GM10248 (cell line): ENCODE measurements around the gene PLEKHJ1.
A peak's percentile ranks its signal among the peaks of the same experiment; 100 is the strongest.

Experiments
- CTCF ChIA-PET: fragments of 300-600 bp; sonication (Branson Sonifier 250); formaldehyde crosslinking; extraction: SDS; loops from one replicate; lab custom pipeline; 2021; ENCODE audit warnings: antibody characterized with exemption; lab: Yijun Ruan, JAX
- POLR2A ChIA-PET: fragments of 350-650 bp; sonication (Branson Sonifier 250); formaldehyde crosslinking; extraction: SDS; loops from one replicate; lab custom pipeline; 2020; ENCODE audit warnings: antibody characterized with exemption; lab: Yijun Ruan, JAX
- DNase-seq: peaks from one replicate; pipeline ENCODE4 v3.0.0; 2012; ENCODE audit errors: extremely low spot score
- TF ChIP-seq, protein P1 (sequence below): IDR thresholded peaks from 2 replicates; pipeline ENCODE4 v1.5.1; 2012; ENCODE audit warnings: mild to moderate bottlenecking, low read depth; ENCODE audit errors: extremely low read depth, missing control alignments, control extremely low read depth

PLEKHJ1 gene

DNA sequence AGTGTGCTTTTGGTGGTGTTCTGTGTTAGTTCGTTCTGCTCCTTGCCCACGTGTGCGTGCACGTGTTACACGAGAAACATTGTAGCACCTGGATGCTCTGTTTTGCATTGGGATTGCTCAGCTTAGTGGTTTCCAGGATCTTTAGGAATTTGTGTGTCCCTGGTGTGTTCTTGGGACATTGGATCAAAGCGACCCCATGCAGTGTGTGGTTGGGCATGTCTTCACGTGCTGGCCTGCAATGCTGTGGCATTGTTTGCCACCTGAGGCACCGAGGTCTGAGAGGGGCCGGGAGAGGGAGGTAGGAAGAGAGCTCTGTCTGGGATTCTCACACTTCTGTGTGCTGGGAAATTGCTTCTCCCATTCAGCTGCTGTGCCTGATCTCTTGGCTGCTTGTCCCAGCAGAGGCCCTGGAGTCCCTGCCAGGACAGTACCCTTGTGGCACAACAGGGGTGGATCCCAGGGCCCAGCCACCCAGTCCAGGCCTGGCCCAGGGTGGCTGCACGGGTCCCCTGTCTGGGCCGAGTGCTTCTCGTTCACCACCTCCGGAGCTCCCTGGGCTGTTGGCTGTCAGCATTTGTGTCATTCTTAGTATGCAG lies 11.3 kb downstream of the PLEKHJ1 start:
- ChIA-PET POLR2A (interaction anchor here (0.5 kb wide), 1 partner anchor 193 kb away, joined by 3 read pairs; no protein-coding TSS in a partner anchor), CTCF (interaction anchor here (3.7 kb wide), 1 partner anchor 11 kb away, joined by 14 read pairs; the partner anchor contains the start of gene PLEKHJ1)
- no peak for DNase-seq
- TF ChIP-seq, protein P1, sequence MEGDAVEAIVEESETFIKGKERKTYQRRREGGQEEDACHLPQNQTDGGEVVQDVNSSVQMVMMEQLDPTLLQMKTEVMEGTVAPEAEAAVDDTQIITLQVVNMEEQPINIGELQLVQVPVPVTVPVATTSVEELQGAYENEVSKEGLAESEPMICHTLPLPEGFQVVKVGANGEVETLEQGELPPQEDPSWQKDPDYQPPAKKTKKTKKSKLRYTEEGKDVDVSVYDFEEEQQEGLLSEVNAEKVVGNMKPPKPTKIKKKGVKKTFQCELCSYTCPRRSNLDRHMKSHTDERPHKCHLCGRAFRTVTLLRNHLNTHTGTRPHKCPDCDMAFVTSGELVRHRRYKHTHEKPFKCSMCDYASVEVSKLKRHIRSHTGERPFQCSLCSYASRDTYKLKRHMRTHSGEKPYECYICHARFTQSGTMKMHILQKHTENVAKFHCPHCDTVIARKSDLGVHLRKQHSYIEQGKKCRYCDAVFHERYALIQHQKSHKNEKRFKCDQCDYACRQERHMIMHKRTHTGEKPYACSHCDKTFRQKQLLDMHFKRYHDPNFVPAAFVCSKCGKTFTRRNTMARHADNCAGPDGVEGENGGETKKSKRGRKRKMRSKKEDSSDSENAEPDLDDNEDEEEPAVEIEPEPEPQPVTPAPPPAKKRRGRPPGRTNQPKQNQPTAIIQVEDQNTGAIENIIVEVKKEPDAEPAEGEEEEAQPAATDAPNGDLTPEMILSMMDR, result no peak

DNA sequence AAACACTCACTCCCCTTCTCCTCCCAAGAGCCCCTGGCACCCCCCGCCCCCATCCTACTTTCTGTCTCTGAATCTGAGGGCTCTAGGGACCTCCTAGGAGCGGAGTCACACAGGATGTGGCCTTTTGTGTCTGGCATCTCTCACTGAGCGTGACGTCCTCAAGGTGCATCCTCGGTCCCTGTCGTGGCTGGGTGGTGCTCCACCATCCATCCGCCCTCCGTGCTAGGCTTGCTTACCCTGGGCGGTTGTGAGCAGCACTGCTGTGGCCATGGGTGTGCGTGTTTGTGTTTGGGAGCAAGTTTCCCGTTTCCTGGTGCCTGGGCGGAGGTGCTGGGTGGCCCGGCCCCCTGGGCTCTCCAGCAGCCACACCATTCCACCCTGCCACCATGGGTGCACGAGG lies 12.2 kb downstream of the PLEKHJ1 start:
- ChIA-PET CTCF (interaction anchor here (1.5 kb wide), 1 partner anchor 30 kb away, joined by 3 read pairs; no protein-coding TSS in a partner anchor), POLR2A (no interaction called here)
- no peak for DNase-seq
- TF ChIP-seq, protein P1, result no peak

DNA sequence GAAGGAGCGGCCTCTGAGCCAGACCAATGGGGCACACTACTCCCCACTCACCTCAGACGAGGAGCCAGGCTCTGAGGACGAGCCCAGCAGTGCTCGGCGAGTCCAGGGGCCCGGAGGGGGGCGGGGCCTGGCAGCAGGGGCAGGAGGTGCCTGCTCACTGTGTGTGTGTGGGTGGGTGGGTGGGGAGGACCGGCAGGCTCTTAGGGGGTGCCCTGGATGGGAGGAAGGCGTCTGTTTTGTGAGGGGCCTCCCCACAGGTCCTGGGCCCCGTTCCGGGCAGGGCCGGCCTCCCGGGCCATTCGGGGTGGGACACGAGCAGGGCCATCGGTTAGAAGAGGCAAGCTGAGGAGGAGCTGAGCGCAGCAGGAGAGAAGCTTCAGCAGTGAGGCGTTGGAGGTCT lies 12.7 kb downstream of the PLEKHJ1 start:
- no peak for DNase-seq
- CTCF ChIA-PET, result interaction anchor here (1.5 kb wide), 1 partner anchor 30 kb away, joined by 3 read pairs; no protein-coding TSS in a partner anchor
- POLR2A ChIA-PET, result no interaction called here
- TF ChIP-seq, protein P1, result no peak

DNA sequence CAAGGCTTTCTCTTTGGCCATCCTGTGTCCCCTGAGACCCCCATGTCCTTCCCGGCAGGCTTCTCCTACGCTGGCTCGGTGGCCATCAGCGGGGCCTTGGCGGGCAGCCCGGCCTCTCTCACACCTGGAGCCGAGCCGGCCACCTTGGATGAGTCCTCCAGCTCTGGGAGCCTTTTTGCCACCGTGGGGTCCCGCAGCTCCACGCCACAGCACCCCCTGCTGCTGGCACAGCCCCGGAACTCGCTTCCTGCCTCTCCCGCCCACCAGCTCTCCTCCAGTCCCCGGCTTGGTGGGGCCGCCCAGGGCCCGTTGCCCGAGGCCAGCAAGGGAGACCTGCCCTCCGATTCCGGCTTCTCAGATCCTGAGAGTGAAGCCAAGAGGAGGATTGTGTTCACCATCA lies 14.2 kb downstream of the PLEKHJ1 start:
- ChIA-PET CTCF (interaction anchor here (1.3 kb wide), 1 partner anchor 8 kb away, joined by 3 read pairs; no protein-coding TSS in a partner anchor), POLR2A (no interaction called here)
- TF ChIP-seq, protein P1, result peak; percentile 6
- no peak for DNase-seq

DNA sequence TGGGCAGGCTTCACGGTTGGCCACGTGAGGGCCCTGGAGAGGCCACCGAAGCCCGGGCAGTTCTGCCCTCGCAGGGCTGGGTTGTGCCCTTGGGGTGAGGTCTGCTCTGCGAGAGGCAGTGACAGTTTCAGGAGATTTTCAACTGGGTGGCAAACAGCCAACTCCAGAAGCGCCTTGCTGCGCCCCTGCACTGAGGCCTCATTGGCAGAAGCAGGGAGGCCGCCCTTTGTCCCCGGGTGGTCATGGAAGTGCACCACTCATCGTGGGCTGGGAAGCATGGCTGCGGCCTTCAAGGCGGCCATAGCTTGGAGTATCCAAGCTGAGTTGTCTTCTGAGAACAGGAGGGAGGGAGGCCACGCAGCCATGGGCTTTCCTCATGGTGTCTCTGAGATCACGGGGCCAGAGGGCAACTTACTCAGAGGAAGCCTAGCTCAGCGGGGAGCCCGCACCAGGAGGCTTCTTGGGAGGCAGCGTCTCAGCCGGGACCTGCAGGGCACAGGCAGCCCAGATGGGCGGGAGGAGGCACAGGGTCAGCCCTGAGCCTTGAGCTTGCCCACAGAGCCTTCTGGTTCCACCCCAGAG lies 14.8 kb downstream of the PLEKHJ1 start:
- no peak for DNase-seq
- TF ChIP-seq, protein P1, result no peak
- POLR2A ChIA-PET, result no interaction called here
- CTCF ChIA-PET, result interaction anchor here (1.3 kb wide), 1 partner anchor 9 kb away, joined by 3 read pairs; no protein-coding TSS in a partner anchor

DNA sequence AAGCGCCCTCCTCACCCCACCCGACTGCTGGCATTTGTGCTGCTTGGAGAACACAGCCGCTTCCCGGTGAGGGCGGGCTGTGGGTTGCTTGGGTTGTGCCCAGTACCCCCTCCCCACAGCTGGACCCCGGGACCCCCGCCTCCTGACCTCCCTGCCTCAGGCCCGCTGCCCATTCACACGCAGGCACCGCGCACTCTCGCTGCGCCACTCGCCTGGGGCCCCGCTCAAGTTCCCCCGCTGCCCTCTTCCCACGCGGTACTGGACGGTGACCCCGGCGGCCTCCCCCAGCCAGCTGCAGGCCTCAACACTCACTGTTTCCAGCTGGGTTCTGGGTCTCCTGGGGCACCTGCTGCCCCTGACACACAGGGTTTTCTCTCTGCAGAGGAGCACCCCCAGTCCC lies 16.4 kb downstream of the PLEKHJ1 start:
- POLR2A ChIA-PET, result no interaction called here
- CTCF ChIA-PET, result interaction anchor here (1.9 kb wide), 1 partner anchor 63 kb away, joined by 5 read pairs; no protein-coding TSS in a partner anchor
- TF ChIP-seq, protein P1, result no peak
- DNase-seq, result no peak
